NAMALWA (cell line): ENCODE measurements around the gene OR10R2.
"Not testable (repeated sequence)": the region's sequence is repeated elsewhere in the genome, so short reads cannot be mapped to it uniquely, and the experiment has no call there.

ENCODE experiments used
- DNase-seq: peaks from one replicate; pipeline ENCODE4 v3.0.0-alpha.2; 2015; ENCODE audit warnings: low spot score

The OR10R2 gene, protein sequence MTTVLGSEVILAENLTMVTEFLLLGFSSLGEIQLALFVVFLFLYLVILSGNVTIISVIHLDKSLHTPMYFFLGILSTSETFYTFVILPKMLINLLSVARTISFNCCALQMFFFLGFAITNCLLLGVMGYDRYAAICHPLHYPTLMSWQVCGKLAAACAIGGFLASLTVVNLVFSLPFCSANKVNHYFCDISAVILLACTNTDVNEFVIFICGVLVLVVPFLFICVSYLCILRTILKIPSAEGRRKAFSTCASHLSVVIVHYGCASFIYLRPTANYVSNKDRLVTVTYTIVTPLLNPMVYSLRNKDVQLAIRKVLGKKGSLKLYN

GRCh38 chr1:158471920-158472319, at the start of gene OR10R2:
Gene OR10R2, plus strand, starts transcription at chr1:158472220. Its CDS starts 106 bp downstream, at chr1:158472326.
- DNase-seq, result no peak

DNA sequence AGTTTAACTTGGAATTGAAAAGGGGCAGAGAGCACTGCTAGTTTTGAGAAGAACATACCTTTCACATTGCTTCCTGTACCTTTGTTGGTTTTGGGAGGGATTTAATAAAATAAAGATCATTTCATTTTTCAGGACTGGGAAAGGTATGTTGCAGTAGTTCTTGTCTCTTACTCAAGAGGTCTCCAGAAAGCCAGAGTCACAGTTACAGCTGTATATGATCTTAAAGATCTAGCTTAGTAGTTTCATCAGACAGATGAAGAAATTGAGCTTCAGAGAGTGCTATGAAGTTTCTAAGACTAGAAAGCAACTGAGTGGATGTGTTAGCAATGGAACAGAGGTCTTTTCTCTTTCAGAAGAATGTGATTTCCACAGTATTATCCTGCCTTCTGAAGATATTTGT, 47.0 kb upstream of the OR10R2 start:
- DNase-seq, result no peak

DNA sequence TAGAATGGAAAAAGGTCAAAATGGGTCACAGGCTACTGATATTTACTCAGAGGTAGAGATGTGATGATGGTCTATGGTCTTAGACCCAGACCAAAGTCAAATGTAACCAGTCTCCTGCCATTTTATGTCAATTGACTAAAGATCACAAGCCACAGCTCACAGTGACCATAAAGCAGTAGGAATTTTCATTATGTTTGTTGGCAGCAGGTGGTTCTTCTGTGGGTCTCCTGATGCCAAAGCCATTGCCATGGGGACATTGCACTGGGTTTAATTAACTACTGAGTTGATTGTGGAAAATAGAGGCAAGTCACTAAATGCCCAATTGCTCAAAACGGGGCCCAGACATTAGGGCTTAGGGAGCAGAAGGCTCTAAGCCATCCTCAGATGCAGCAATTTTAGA, 45.9 kb upstream of the OR10R2 start, which contains the start of gene OR10K2:
Gene OR10K2 (minus strand): TSS at position 101 of the 400 bp plus-strand sequence. CDS start 5,371 bp downstream, outside the sequence.
- DNase-seq, result no peak

GRCh38 chr1:158430163-158430562, 41.9 kb upstream of the OR10R2 start:
- DNase-seq, result not testable (repeated sequence)

GRCh38 chr1:158434741-158435140, 37.3 kb upstream of the OR10R2 start:
- DNase-seq, result no peak

- DNase-seq, result no peak
Observed at GRCh38 chr1:158445376-158445775, 26.6 kb upstream of the OR10R2 start.

DNA sequence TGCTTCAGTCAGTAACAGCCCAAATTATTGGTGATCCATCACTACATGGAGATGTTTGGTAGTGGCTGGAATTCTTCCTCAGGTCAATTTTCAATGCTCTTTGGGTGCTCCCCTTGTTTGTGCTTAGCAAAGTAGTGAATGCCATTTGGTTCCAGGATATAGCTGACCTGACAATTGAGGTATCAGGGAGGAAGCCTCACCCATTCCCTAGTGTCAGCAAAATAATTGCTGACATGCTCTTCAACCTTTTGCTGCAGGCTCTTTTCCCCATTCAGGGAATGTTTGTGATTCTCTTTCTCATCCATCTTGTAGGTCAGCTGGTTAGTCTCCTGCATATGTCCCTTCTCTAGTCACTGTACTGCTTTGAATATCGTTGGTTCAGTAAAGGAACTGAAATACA, 17.5 kb upstream of the OR10R2 start:
- no peak for DNase-seq

DNA sequence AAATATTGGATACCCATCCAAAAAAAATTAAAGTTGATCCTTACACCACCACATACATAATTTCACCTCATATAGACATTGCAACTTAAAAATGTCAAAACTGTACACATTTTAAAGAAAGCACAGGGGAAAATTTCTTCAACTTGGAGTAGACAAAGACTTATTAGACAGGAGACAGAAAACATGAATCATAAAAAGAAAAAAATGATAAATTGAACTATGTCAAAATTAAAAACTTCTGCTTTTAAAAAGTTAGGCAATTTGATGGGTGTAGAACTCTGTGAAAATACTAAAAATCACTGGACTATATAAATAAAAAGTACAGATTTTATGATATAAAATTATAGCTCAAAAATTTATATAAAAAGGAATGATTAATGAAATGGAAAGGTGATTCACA, 14.8 kb upstream of the OR10R2 start:
- no peak for DNase-seq

- no peak for DNase-seq
Observed at GRCh38 chr1:158458263-158458662, 13.8 kb upstream of the OR10R2 start.

- DNase-seq, result no peak
Observed at GRCh38 chr1:158461534-158461933, 10.5 kb upstream of the OR10R2 start, which contains the start of gene OR10K1. Gene OR10K1, plus strand, starts transcription at chr1:158461834. Its CDS starts 3,728 bp downstream, at chr1:158465562.

DNA sequence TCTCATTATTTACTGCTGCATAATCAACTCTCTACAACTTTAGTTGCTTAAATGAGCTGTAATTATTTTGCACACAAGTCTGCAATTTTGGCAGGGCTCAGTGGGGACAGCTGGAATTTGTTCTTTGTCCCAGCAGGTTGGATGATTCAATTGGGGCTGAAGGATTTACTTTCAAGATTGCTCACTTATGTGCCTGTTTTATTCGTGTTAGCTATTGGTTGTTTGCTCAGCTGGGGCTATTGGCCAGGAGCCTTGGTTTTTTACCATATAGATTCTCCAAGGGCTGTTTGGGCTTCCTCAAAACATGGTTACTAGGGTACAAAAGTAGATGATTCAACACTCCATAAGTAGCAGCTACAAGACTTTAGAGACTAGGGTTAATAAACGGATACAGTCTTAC, 13.4 kb downstream of the OR10R2 start:
- no peak for DNase-seq

DNA sequence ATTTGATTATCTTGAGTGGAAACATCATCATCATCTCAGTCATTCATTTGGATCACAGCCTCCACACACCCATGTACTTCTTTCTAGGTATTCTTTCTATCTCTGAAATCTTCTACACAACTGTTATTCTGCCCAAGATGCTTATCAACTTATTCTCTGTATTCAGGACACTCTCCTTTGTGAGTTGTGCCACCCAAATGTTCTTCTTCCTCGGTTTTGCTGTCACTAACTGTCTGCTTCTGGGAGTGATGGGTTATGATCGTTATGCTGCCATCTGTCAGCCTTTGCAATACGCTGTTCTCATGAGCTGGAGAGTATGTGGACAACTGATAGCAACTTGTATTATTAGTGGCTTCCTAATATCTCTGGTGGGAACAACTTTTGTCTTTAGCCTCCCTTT, 19.3 kb downstream of the OR10R2 start:
- no peak for DNase-seq

DNA sequence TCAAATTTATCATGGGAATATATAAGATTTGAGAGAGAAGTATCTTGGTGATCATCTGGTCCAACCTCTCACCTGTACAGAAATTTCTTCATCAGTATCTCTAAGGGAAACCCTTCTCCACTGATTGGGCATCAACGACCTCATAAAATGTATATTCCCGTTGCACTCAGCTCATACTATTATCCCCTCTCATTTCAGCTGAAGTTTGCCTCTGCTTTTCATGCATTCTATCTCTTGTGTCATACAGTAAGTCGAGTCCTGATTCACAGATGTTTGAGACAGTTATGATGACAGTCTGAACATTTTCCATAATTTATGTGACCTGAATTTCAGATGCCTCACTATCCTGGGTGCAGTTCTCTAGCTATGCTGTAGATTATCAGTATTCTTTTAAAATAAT, 21.0 kb downstream of the OR10R2 start:
- DNase-seq, result no peak

DNA sequence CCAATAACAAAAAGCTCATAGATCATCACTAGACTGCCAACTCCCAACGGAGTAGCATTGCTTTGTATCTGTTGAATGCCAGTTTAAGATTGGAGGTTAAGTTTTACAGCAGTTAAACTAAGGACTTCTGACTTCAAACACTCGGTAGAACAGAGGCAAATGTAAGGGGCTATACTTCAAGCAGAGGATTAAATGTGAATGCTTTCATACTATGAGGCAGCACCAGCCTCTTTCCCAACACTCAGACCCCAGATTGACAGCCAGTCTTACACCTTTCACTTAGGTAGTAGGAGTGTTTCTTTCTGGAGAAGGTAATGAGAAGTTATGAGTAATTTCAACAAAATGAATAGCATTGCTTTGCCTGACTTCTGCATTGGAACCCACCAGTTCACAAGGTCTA, 22.8 kb downstream of the OR10R2 start:
- DNase-seq, result no peak

GRCh38 chr1:158496374-158496773, 24.4 kb downstream of the OR10R2 start:
- DNase-seq, result peak; percentile 46

DNA sequence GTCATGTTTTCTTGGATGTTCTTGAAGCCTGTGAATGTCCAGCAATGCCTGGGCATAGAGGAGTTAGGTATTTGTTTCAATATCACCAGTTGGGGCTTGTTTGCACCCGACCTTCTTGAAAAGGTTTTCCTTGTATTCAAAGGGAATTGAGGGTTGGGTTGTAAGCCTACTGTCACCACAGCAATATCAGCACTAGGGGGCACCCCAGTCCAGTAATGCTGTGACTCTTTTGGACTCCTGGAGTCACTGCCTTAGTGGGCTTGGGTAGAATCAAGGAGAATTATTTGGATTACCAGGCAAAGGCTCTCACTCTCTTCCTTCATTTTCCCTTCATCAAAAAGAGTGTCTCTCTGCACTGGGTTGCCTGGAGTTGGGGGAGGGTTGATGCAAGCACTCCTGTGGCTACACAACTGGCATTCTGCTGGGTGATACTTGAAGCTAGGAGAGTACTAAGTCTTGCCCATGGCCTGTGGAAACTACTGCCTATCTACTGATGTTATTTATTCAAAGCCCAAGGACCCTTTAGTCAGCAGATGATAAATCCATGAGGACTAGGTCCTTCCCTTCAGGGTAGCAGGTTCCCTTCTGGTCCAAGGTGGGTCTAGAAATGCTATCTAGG, 34.5 kb downstream of the OR10R2 start:
- peak; percentile 78 for DNase-seq

GRCh38 chr1:158507511-158507910, 35.5 kb downstream of the OR10R2 start:
- DNase-seq, result no peak

DNA sequence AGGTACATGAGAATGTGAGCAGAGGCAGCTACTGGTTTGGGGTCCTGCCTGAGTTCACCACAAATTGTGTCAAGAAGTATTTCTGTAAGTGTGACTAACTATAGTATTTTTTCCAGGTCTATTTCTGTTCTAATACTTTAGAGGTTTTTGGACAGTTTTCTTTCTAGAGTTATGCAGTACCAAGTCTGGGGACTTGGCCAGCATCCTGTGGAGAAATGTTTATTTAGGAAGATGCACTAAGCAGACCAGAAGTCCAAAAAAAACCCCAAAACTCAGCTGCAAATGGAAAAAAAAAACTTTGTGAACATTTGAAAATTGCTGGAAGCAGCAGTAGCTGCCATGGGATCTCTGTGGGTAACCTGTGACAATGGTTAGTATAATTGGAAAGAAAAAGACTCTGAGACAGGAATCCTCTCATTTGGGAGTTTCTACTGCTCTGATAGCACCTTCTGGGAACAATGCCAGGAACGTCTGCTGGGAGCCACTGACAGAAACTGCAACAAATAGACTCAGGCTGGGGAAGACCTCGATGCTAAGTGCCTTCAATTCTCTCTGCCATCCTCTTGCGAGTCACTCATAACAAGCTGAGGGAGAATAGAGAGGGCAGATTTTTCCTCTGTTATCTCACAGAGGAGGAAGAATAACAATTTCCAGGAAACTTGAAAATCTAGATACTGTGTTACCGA, 37.6 kb downstream of the OR10R2 start:
- no peak for DNase-seq

DNA sequence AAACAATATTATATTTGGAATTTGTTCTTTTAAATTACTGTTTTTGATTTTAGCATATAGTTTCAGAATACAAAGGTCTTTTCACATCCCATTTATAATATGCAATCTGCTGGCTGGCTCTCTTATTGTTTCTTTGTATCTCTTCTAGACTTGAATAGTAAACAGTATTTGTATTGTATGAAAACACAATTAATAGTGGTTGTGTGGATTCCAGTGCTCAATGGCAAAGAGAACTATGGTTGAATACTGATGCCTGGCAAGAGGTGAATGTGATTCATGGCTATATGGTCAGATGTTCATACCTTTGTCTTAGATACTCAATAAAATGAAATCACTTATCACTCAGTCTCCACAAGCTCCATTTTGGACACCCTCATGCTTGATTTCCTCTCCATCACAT, 44.9 kb downstream of the OR10R2 start:
- DNase-seq, result no peak

DNA sequence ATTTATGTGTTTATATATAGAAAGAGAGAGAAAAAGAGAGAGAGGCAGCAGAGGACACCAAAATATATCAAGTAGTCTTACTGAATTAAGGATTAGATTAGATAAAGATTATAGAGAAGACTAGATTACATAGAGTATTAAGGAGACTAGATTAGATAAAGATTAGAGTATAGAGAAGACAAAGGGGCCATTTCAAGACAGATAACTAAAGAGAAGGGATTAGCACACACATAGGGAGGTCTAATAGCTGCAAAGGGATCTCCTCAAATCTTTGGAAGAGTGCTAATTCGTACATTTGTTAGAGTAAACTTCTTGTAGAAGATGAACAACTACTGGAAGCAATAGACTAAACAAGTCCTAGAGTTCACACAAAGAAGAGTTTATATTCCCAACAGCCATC, 48.0 kb downstream of the OR10R2 start:
- DNase-seq, result no peak

- no peak for DNase-seq
Observed at GRCh38 chr1:158520955-158521665, 49.1 kb downstream of the OR10R2 start.

GRCh38 chr1:158521666-158522058, 49.6 kb downstream of the OR10R2 start:
- no peak for DNase-seq
